ENCODE results near the gene FUT3. TPM values are rescaled to one million over a fixed set of nuclear protein-coding genes. Genes with fewer than 3 reads are reported as not detected.
"Not testable (repeated sequence)": the region's sequence is repeated elsewhere in the genome, so short reads cannot be mapped to it uniquely, and the experiment has no call there.

Gene FUT3
- total RNA-seq, 2 experiments from 2014 or later: 0.61 to 0.85 TPM

DNA sequence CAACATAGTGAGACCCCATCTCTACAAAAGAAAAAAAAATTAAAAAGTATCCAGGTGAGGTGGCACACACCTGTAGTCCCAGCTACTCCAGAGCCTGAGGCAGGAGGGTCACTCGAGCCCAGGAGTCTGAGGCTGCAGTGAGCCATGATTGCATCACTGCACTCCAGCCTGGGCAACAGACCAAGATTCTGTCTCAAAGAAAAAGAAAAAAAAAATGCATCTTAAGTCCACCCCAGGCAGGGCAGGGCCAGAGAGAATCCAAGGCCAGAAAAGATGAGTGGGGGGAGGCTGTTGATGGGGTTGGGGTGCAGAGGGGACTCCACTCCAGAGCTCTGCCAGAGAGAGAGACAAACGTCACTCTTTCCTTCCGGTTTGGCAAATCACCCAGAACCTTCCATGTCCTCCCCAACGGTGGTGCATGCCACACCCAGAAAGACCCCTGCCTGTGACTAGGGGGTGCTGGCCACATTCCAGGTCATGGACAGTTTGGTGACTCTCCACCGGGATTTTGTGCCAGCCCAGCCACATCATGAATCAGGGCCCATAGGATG is 431 bp downstream of the FUT3 start:
- Mint-ChIP-seq H3K27ac (no peak overlapping the region), H3K27me3 (no peaks in the 10 kb centered on the region), H3K4me1 (ENCODE audit: low read depth) (no peaks in the 10 kb centered on the region), H3K4me3 (no peak overlapping the region), H3K9me3 (no peaks in the 10 kb centered on the region), H3K36me3 (ENCODE audit: low read depth) (no peaks in the 10 kb centered on the region)
- intact Hi-C loops (cut with DNase I, micrococcal nuclease): no loop called here
- ChIA-PET CTCF (no interaction called here), POLR2A (no interaction called here)
- Histone ChIP-seq H3K4me1 (ENCODE audit: insufficient read depth, low read length) (no peaks in the 10 kb centered on the region), H3K27ac (ENCODE audit: low read depth in 1 of 2, low read length in 2 of 2) (no peak overlapping the region), H3K9me3 (ENCODE audit: control insufficient read depth in 1 of 2, insufficient read depth in 1 of 2, low read length in 2 of 2) (no peaks in the 10 kb centered on the region), H3K27me3 (ENCODE audit: control insufficient read depth in 1 of 2, insufficient read depth in 2 of 2, low read length in 2 of 2) (no peaks in the 10 kb centered on the region), H3K36me3 (ENCODE audit: insufficient read depth, low read length) (no peaks in the 10 kb centered on the region), H3K4me3 (ENCODE audit: low read length) (no peak overlapping the region)
- TF ChIP-seq, protein P1, sequence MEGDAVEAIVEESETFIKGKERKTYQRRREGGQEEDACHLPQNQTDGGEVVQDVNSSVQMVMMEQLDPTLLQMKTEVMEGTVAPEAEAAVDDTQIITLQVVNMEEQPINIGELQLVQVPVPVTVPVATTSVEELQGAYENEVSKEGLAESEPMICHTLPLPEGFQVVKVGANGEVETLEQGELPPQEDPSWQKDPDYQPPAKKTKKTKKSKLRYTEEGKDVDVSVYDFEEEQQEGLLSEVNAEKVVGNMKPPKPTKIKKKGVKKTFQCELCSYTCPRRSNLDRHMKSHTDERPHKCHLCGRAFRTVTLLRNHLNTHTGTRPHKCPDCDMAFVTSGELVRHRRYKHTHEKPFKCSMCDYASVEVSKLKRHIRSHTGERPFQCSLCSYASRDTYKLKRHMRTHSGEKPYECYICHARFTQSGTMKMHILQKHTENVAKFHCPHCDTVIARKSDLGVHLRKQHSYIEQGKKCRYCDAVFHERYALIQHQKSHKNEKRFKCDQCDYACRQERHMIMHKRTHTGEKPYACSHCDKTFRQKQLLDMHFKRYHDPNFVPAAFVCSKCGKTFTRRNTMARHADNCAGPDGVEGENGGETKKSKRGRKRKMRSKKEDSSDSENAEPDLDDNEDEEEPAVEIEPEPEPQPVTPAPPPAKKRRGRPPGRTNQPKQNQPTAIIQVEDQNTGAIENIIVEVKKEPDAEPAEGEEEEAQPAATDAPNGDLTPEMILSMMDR (IDR thresholded peaks at IDR 0.05): no peak
- DNase-seq: no peak
- ATAC-seq (ENCODE audit: poor library complexity): no peak

DNA sequence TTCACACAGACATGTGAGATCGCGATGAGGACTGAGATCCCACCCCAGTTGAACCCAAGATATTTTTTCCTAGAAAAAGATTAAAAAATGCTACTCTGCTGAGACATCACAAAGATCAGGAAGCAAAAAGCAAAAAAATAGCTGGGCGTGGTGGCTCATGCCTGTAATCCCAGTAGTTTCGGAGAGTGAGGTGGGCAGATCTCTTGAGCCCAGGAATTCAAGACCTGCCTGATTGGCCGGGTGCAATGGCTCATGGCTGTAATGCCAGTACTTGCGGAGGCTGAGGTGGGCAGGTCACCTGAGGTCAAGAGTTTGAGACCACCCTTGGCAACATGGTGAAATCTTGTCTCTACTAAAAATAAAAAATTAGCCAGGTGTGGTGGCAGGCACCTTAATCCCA is 1.1 kb downstream of the FUT3 start:
- no peaks in the 10 kb centered on the region for H3K27me3 Mint-ChIP-seq
- H3K4me1 ChIP-seq (ENCODE audit: insufficient read depth, low read length): no peaks in the 10 kb centered on the region
- H3K4me3 Mint-ChIP-seq: no peak overlapping the region
- CTCF ChIA-PET: no interaction called here
- DNase-seq (no peak), ATAC-seq (ENCODE audit: poor library complexity) (no peak)
- no peaks in the 10 kb centered on the region for H3K27me3 ChIP-seq (ENCODE audit: control insufficient read depth in 1 of 2, insufficient read depth in 2 of 2, low read length in 2 of 2)
- POLR2A ChIA-PET: no interaction called here
- H3K9me3 Mint-ChIP-seq: no peaks in the 10 kb centered on the region
- no peaks in the 10 kb centered on the region for H3K36me3 ChIP-seq (ENCODE audit: insufficient read depth, low read length)
- H3K4me1 Mint-ChIP-seq (ENCODE audit: low read depth): no peaks in the 10 kb centered on the region
- no peak overlapping the region for H3K27ac ChIP-seq (ENCODE audit: low read depth in 1 of 2, low read length in 2 of 2)
- intact Hi-C loops (cut with DNase I, micrococcal nuclease): no loop called here
- H3K9me3 ChIP-seq (ENCODE audit: control insufficient read depth in 1 of 2, insufficient read depth in 1 of 2, low read length in 2 of 2): no peaks in the 10 kb centered on the region
- no peaks in the 10 kb centered on the region for H3K36me3 Mint-ChIP-seq (ENCODE audit: low read depth)
- no peak overlapping the region for H3K27ac Mint-ChIP-seq
- TF ChIP-seq, protein P1 (IDR thresholded peaks at IDR 0.05): no peak
- H3K4me3 ChIP-seq (ENCODE audit: low read length): no peak overlapping the region

DNA sequence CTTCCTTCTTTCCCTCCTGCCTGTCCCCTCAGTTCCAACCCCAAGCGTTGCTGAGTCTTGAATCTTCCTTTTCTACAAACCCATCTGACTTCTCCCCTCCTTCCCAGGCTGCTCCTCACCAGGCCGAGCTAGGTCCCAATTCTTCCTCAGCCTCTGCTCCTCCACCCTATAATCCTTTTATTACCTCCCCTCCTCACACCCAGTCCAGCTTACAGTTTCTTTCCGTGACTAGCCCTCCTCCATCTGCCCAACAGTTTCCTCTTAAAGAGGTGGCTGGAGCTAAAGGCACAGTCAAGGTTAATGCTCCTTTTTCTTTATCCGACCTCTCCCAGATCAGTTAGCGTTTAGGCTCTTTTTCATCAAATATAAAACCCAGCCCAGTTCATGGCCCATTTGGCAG is 2.6 kb downstream of the FUT3 start:
- DNase-seq; H3K36me3 ChIP-seq (ENCODE audit: insufficient read depth, low read length); POLR2A ChIA-PET; intact Hi-C loops (cut with DNase I, micrococcal nuclease); H3K4me1 Mint-ChIP-seq (ENCODE audit: low read depth); H3K4me3 ChIP-seq (ENCODE audit: low read length); H3K9me3 Mint-ChIP-seq; H3K27ac ChIP-seq (ENCODE audit: low read depth in 1 of 2, low read length in 2 of 2); H3K36me3 Mint-ChIP-seq (ENCODE audit: low read depth); H3K27me3 Mint-ChIP-seq; H3K4me3 Mint-ChIP-seq; CTCF ChIA-PET; H3K4me1 ChIP-seq (ENCODE audit: insufficient read depth, low read length); ATAC-seq (ENCODE audit: poor library complexity); H3K27ac Mint-ChIP-seq; H3K9me3 ChIP-seq (ENCODE audit: control insufficient read depth in 1 of 2, insufficient read depth in 1 of 2, low read length in 2 of 2); H3K27me3 ChIP-seq (ENCODE audit: control insufficient read depth in 1 of 2, insufficient read depth in 2 of 2, low read length in 2 of 2): not testable (repeated sequence)

DNA sequence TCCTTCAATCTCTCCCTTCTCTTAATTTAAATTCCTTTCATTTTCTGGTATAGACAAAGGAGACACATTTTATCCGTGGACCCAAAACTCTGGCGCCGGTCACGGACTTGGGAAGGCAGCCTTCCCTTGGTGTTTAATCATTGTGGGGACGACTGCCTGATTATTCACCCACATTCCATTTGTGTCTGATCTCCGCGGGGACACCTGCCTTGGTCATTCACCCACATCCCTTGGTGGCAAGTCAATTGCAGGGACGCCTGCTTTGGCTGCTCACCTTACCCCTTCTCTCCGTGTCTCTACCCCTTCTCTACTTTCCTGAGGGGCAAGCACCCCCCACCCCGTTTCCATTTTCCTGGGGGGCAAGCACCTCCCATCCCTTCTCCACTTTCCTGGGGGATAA is 3.4 kb downstream of the FUT3 start:
- H3K4me3 Mint-ChIP-seq; H3K27ac ChIP-seq (ENCODE audit: low read depth in 1 of 2, low read length in 2 of 2); intact Hi-C loops (cut with DNase I, micrococcal nuclease); POLR2A ChIA-PET; H3K9me3 Mint-ChIP-seq; DNase-seq; ATAC-seq (ENCODE audit: poor library complexity); H3K4me1 Mint-ChIP-seq (ENCODE audit: low read depth); H3K9me3 ChIP-seq (ENCODE audit: control insufficient read depth in 1 of 2, insufficient read depth in 1 of 2, low read length in 2 of 2); H3K27me3 ChIP-seq (ENCODE audit: control insufficient read depth in 1 of 2, insufficient read depth in 2 of 2, low read length in 2 of 2); H3K36me3 Mint-ChIP-seq (ENCODE audit: low read depth); CTCF ChIA-PET; H3K36me3 ChIP-seq (ENCODE audit: insufficient read depth, low read length); H3K4me3 ChIP-seq (ENCODE audit: low read length); H3K27me3 Mint-ChIP-seq; H3K27ac Mint-ChIP-seq; H3K4me1 ChIP-seq (ENCODE audit: insufficient read depth, low read length): not testable (repeated sequence)

All from CD4-positive, alpha-beta T cell (primary cell).